HepG2 (cell line): ENCODE data around the gene IPMK. TPM values are rescaled to one million over a fixed set of nuclear protein-coding genes. Genes with fewer than 3 reads are reported as not detected.

Experiments used
- ATM ChIP-seq: fragments of 450-650 bp; IDR thresholded peaks from 2 replicates; pipeline ENCODE4 v1.7.1; 2017; ENCODE audit warnings: mild to moderate bottlenecking, borderline replicate concordance
- CTCF ChIP-seq: sonication (generic); formaldehyde crosslinking; IDR thresholded peaks from 2 replicates; pipeline ENCODE4 v1.5.0; 2020; ENCODE audit warnings: mild to moderate bottlenecking, missing genetic modification reagents, moderate library complexity
- FOXA3 ChIP-seq: IDR thresholded peaks from 2 replicates; pipeline ENCODE4 v1.6.1; 2016; ENCODE audit warnings: missing genetic modification reagents, missing compliant biosample characterization
- HNRNPH1 ChIP-seq: fragments of 200-400 bp; formaldehyde crosslinking; optimal IDR thresholded peaks from 2 replicates; pipeline ENCODE3; 2017; ENCODE audit warnings: mild to moderate bottlenecking, low read depth, low read length
- MLLT10 ChIP-seq: sonication (generic); formaldehyde crosslinking; IDR thresholded peaks from 2 replicates; pipeline ENCODE4 v1.4.0; 2020; ENCODE audit warnings: missing genetic modification reagents
- PATZ1 ChIP-seq: sonication (generic); formaldehyde crosslinking; IDR thresholded peaks from 2 replicates; pipeline ENCODE4 v1.4.0; 2020; ENCODE audit warnings: missing genetic modification reagents
- PHF21A ChIP-seq: sonication (generic); formaldehyde crosslinking; IDR thresholded peaks from 2 replicates; pipeline ENCODE4 v1.5.0; 2020; ENCODE audit warnings: mild to moderate bottlenecking, missing genetic modification reagents
- REPIN1 ChIP-seq: sonication (generic); formaldehyde crosslinking; IDR thresholded peaks from 2 replicates; pipeline ENCODE4 v1.8.0; 2022; ENCODE audit warnings: missing genetic modification reagents, low read depth, mild to moderate bottlenecking, borderline replicate concordance
- SIX1 ChIP-seq: sonication (generic); formaldehyde crosslinking; IDR thresholded peaks from 2 replicates; pipeline ENCODE4 v1.4.0; 2020; ENCODE audit warnings: missing genetic modification reagents, borderline replicate concordance
- TAF1 ChIP-seq: sonication (generic); formaldehyde crosslinking; IDR thresholded peaks from 2 replicates; pipeline ENCODE4 v1.4.0; 2020; ENCODE audit warnings: missing genetic modification reagents
- TBP ChIP-seq: sonication (generic); formaldehyde crosslinking; IDR thresholded peaks from 2 replicates; pipeline ENCODE4 v1.5.0; 2020; ENCODE audit warnings: missing genetic modification reagents
- XBP1 ChIP-seq: sonication (generic); formaldehyde crosslinking; IDR thresholded peaks from 2 replicates; pipeline ENCODE4 v1.5.0; 2020; ENCODE audit warnings: missing genetic modification reagents
- ZBTB14 ChIP-seq: sonication (generic); formaldehyde crosslinking; IDR thresholded peaks from 2 replicates; pipeline ENCODE4 v1.4.0; 2020; ENCODE audit warnings: missing genetic modification reagents
- ZBTB8A ChIP-seq: sonication (generic); formaldehyde crosslinking; IDR thresholded peaks from 2 replicates; pipeline ENCODE4 v1.4.0; 2020; ENCODE audit warnings: mild to moderate bottlenecking, low read depth, missing genetic modification reagents, borderline replicate concordance
- ZKSCAN5 ChIP-seq: sonication (generic); formaldehyde crosslinking; IDR thresholded peaks from 2 replicates; pipeline ENCODE4 v1.5.1; 2020; ENCODE audit warnings: mild to moderate bottlenecking, missing genetic modification reagents
- ZMYM4 ChIP-seq: sonication (generic); formaldehyde crosslinking; IDR thresholded peaks from 2 replicates; pipeline ENCODE4 v1.8.1; 2023; ENCODE audit warnings: mild to moderate bottlenecking, missing genetic modification reagents
- ZNF17 ChIP-seq: sonication (generic); formaldehyde crosslinking; IDR thresholded peaks from 2 replicates; pipeline ENCODE4 v1.5.0; 2020; ENCODE audit warnings: mild to moderate bottlenecking, missing genetic modification reagents
- ZNF260 ChIP-seq: sonication (generic); formaldehyde crosslinking; IDR thresholded peaks from 2 replicates; pipeline ENCODE4 v1.4.0; 2020; ENCODE audit warnings: missing genetic modification reagents, low read depth, mild to moderate bottlenecking, borderline replicate concordance
- ZNF292 ChIP-seq: sonication (generic); formaldehyde crosslinking; IDR thresholded peaks from 2 replicates; pipeline ENCODE4 v1.8.1; 2022; ENCODE audit warnings: mild to moderate bottlenecking, low read depth, missing genetic modification reagents, borderline replicate concordance
- ZNF441 ChIP-seq: sonication (generic); formaldehyde crosslinking; IDR thresholded peaks from 2 replicates; pipeline ENCODE4 v1.7.0; 2021; ENCODE audit warnings: missing genetic modification reagents, borderline replicate concordance
- polyA plus RNA-seq, 8 experiments: library from polyadenylated mRNA; depleted of rRNA in 3 of 8; stranded (reverse) in 7 of 8; unstranded in 1 of 8; fragments of >200 nt; fragmentation: Illumina TruSeq in 4 of 8; extraction: Trizol in 4 of 8; gene quantifications; 2 replicates each; pipeline versions ENCODE4 v1.2.1 to v1.2.3, GENCODE V29; 2011 to 2016; ENCODE audit warnings: low read depth in 4 of 8, missing spikeins in 1 of 8, mixed read lengths in 1 of 8; ENCODE audit not compliant: insufficient read depth in 1 of 8
- total RNA-seq, 5 experiments: library from RNA; depleted of rRNA; stranded (reverse); fragments of >200 nt; fragmentation: Illumina TruSeq; extraction: Trizol; gene quantifications; 2 replicates each; pipeline ENCODE4 v1.2.3, GENCODE V29; 2016; ENCODE audit warnings: low read depth in 1 of 5
- TF ChIP-seq, protein P1 (sequence below): IDR thresholded peaks from 2 replicates; pipeline ENCODE4 v1.6.1; 2012; ENCODE audit warnings: low read depth, low read length, improper control_type of control experiment
- TF ChIP-seq, protein P2 (sequence below): sonication (generic); formaldehyde crosslinking; IDR thresholded peaks from 2 replicates; pipeline ENCODE4 v1.9.0; 2021; ENCODE audit warnings: missing genetic modification reagents, borderline replicate concordance

IPMK gene
- total and polyA plus RNA-seq, 2 of the 13 experiments (the other 11 are each of a cell fraction or from before 2014, with no cell fraction given), result 2.7 to 3.9 TPM

DNA sequence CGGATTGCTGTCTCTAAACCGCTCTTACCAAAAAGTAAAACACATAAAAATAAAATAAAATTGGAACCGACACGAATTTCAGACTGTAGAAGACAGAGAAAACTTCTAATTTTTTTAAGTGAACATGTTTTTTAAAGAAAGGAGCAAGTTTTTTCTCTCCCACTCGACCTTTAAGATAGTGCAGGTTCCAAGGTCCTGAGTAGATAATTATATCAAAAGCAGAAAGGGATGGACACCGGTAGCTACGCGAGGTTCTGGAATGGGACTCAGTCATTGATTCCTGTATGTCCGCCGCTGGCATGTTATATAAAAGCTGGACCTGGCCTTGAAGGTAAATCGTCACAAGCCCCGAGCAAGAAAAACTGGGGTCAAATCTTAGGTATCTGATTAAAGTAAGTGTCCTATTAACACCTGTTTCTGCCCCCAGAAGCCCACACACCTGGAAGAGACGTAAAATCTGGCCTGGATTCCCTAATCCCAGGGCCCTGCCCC, 806 bp upstream of the IPMK start (continued):
- TF ChIP-seq, protein P1, sequence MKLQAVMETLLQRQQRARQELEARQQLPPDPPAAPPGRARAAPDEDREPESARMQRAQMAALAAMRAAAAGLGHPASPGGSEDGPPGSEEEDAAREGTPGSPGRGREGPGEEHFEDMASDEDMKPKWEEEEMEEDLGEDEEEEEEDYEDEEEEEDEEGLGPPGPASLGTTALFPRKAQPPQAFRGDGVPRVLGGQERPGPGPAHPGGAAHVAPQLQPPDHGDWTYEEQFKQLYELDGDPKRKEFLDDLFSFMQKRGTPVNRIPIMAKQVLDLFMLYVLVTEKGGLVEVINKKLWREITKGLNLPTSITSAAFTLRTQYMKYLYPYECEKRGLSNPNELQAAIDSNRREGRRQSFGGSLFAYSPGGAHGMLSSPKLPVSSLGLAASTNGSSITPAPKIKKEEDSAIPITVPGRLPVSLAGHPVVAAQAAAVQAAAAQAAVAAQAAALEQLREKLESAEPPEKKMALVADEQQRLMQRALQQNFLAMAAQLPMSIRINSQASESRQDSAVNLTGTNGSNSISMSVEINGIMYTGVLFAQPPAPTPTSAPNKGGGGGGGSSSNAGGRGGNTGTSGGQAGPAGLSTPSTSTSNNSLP, result peak; percentile 18; the same call in 1 of the 2 replicates
- TF ChIP-seq FOXA3 (CRISPR knock-in tag) (no peak), TBP (CRISPR knock-in tag) (no peak), ATM (no peak), PATZ1 (CRISPR knock-in tag) (peak; percentile 58; the same call in 1 of the 2 replicates), REPIN1 (no peak), ZNF260 (CRISPR knock-in tag) (no peak), ZNF441 (no peak), TAF1 (CRISPR knock-in tag) (no peak), HNRNPH1 (no peak), ZNF292 (CRISPR knock-in tag) (no peak), MLLT10 (CRISPR knock-in tag) (no peak), ZBTB14 (CRISPR knock-in tag) (no peak), ZKSCAN5 (CRISPR knock-in tag) (no peak), SIX1 (CRISPR knock-in tag) (no peak), PHF21A (CRISPR knock-in tag) (no peak), ZMYM4 (CRISPR knock-in tag) (no peak), CTCF (CRISPR knock-in tag) (no peak), XBP1 (0 out of 2 replicates have a peak, but pooled peaks have one; percentile 3), ZNF17 (CRISPR knock-in tag) (no peak), ZBTB8A (no peak)
- TF ChIP-seq, protein P2, sequence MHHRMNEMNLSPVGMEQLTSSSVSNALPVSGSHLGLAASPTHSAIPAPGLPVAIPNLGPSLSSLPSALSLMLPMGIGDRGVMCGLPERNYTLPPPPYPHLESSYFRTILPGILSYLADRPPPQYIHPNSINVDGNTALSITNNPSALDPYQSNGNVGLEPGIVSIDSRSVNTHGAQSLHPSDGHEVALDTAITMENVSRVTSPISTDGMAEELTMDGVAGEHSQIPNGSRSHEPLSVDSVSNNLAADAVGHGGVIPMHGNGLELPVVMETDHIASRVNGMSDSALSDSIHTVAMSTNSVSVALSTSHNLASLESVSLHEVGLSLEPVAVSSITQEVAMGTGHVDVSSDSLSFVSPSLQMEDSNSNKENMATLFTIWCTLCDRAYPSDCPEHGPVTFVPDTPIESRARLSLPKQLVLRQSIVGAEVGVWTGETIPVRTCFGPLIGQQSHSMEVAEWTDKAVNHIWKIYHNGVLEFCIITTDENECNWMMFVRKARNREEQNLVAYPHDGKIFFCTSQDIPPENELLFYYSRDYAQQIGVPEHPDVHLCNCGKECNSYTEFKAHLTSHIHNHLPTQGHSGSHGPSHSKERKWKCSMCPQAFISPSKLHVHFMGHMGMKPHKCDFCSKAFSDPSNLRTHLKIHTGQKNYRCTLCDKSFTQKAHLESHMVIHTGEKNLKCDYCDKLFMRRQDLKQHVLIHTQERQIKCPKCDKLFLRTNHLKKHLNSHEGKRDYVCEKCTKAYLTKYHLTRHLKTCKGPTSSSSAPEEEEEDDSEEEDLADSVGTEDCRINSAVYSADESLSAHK, result no peak
